ENCODE results near the gene PLCB1.
A peak's percentile ranks its signal among the peaks of the same experiment; 100 is the strongest.
"Not testable (repeated sequence)": the region's sequence is repeated elsewhere in the genome, so short reads cannot be mapped to it uniquely, and the experiment has no call there.

The PLCB1 gene

GRCh38 chr20:8633366-8633765, 501.3 kb downstream of the PLCB1 start:
- no peak overlapping the region for H3K4me3 ChIP-seq (ENCODE audit: low read depth, low read length)
- no peak for TF ChIP-seq CTCF (IDR thresholded peaks at IDR 0.05; ENCODE audit: low read depth, low read length)
- in situ Hi-C loops (cut with HindIII; ENCODE audit: low sequenced_read_pairs) = no loop called here
- peak; percentile 25 for DNase-seq (ENCODE audit: low read depth, low spot score)

DNA sequence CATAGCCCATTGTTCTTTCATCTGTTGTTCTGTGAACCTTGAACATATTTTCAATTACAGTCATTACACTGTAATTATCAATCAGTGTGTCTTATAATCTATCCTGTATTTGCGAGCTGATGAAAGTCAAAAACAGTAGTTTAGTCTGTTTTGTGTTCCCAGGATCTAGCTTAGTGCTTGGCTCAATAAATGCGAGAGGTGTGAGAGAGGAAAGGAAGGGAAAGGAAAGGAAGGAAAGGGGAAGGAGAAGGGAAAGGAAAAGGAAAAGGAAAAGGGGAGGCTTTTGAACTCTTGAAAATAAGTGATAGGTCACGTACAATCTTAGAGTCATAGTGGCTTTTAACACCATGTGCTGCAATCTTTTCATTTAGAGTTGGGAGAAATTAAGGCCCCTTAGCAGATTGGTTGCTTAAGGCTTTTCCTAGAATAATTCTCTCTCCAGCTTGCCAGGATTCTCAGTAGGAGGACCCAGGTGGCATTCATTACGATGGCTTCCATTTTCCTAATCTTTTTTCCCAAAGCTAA, 503.0 kb downstream of the PLCB1 start:
- TF ChIP-seq CTCF (IDR thresholded peaks at IDR 0.05; ENCODE audit: low read depth, low read length) = no peak
- in situ Hi-C loops (cut with HindIII; ENCODE audit: low sequenced_read_pairs) = no loop called here
- no peak for DNase-seq (ENCODE audit: low read depth, low spot score)
- H3K4me3 ChIP-seq (ENCODE audit: low read depth, low read length) = no peak overlapping the region

GRCh38 chr20:8635837-8636236, 503.8 kb downstream of the PLCB1 start:
- no peak overlapping the region for H3K4me3 ChIP-seq (ENCODE audit: low read depth, low read length)
- in situ Hi-C loops (cut with HindIII; ENCODE audit: low sequenced_read_pairs) = no loop called here
- TF ChIP-seq CTCF (IDR thresholded peaks at IDR 0.05; ENCODE audit: low read depth, low read length) = no peak
- no peak for DNase-seq (ENCODE audit: low read depth, low spot score)

GRCh38 chr20:8639112-8639778, 507.2 kb downstream of the PLCB1 start:
- DNase-seq (ENCODE audit: low read depth, low spot score) = no peak
- no peak for TF ChIP-seq CTCF (IDR thresholded peaks at IDR 0.05; ENCODE audit: low read depth, low read length)
- in situ Hi-C loops (cut with HindIII; ENCODE audit: low sequenced_read_pairs) = no loop called here
- no peak overlapping the region for H3K4me3 ChIP-seq (ENCODE audit: low read depth, low read length)

DNA sequence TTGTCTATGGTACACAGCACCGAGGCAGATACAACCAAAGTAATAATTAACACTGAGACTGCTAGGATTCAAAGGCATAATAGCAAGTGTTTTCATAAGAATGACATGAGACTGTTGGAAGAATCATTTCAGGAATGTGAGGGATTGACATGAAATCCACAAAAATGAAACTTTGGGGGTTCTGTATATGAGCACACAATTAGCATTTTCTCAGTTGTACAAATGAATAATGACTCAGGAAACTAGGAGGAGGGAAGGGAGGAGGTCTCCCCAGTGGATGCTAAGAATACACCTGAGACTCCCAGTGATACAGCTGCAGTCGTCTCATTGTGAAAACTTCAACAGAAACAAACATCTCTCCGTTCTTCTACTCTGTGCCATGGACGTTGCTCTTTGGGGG, 508.4 kb downstream of the PLCB1 start:
- DNase-seq (ENCODE audit: low read depth, low spot score) = no peak
- no peak overlapping the region for H3K4me3 ChIP-seq (ENCODE audit: low read depth, low read length)
- TF ChIP-seq CTCF (IDR thresholded peaks at IDR 0.05; ENCODE audit: low read depth, low read length) = no peak
- in situ Hi-C loops (cut with HindIII; ENCODE audit: low sequenced_read_pairs) = no loop called here

DNA sequence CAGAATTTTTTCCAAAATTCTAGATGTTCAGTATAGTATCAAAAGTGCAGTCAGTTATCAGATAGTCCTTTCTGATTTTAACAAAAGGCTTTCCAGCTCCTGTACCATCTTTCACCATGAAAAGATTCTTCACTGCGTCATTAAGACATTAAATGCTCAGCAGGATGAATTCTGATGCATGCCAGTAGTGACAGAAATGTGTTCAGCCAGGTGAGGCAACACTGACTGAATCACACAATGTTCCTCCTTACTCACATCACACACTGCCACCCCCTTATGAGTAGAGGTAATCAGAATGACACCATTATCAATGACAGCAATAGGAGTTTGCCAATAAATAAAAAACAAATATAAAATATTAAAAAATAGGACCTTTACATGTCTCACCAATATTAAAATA, 510.2 kb downstream of the PLCB1 start:
- in situ Hi-C loops (cut with HindIII; ENCODE audit: low sequenced_read_pairs) = no loop called here

DNA sequence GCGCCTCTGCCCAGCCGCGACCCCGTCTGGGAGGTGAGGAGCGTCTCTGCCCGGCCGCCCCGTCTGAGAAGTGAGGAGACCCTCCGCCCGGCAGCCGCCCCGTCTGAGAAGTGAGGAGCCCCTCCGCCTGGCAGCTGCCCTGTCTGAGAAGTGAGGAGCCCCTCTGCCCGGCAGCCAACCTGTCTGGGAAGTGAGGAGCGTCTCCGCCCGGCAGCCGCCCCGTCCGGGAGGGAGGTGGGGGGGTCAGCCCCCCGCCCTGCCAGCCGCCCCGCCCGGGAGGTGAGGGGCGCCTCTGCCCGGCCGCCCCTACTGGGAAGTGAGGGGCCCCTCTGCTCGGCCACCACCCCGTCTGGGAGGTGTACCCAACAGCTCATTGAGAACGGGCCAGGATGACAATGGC, 512.4 kb downstream of the PLCB1 start:
- H3K4me3 ChIP-seq (ENCODE audit: low read depth, low read length); DNase-seq (ENCODE audit: low read depth, low spot score); in situ Hi-C loops (cut with HindIII; ENCODE audit: low sequenced_read_pairs): not testable (repeated sequence)

More for the DNA sequence above, 510.2 kb downstream of the PLCB1 start:
- DNase-seq (ENCODE audit: low read depth, low spot score) = no peak
- TF ChIP-seq CTCF (IDR thresholded peaks at IDR 0.05; ENCODE audit: low read depth, low read length) = no peak
- H3K4me3 ChIP-seq (ENCODE audit: low read depth, low read length) = no peak overlapping the region

Data from astrocyte of the spinal cord (primary cell).